GM12874 (cell line): Measurements from ENCODE around the gene KCNMA1.

Source experiments
- TF ChIP-seq, protein P1 (sequence below): IDR thresholded peaks from 2 replicates; pipeline ENCODE4 v1.5.1; 2011; ENCODE audit warnings: low read depth, mild to moderate bottlenecking, control low read depth, low read length, moderate library complexity; ENCODE audit not compliant: insufficient read depth

The KCNMA1 gene

DNA sequence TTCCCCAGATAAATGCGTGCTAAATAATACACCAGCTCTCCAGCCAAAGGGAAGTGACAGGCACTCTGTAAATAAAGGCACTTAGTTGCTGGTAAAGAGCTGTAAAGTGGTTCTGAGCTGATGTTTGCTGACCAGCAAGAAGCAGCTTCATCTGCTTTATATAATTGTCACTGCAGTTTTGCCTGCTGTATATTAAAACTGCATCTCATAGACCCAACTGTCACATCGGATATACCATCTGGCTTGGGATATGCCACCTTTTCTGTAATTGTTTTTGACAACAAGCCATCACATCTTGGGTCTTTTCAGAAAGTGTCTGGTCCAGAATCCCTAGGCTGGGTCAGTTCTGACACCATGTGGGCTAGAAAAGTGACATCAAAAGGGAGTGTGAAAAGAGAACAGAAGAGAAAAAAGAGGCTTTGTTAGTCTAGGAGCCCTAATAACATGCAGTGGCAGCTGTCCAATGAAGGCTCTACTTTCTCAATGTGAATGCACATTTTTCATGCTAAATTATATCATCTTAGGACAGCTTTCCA, 697.6 kb downstream of the KCNMA1 start:
- TF ChIP-seq, protein P1, sequence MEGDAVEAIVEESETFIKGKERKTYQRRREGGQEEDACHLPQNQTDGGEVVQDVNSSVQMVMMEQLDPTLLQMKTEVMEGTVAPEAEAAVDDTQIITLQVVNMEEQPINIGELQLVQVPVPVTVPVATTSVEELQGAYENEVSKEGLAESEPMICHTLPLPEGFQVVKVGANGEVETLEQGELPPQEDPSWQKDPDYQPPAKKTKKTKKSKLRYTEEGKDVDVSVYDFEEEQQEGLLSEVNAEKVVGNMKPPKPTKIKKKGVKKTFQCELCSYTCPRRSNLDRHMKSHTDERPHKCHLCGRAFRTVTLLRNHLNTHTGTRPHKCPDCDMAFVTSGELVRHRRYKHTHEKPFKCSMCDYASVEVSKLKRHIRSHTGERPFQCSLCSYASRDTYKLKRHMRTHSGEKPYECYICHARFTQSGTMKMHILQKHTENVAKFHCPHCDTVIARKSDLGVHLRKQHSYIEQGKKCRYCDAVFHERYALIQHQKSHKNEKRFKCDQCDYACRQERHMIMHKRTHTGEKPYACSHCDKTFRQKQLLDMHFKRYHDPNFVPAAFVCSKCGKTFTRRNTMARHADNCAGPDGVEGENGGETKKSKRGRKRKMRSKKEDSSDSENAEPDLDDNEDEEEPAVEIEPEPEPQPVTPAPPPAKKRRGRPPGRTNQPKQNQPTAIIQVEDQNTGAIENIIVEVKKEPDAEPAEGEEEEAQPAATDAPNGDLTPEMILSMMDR, result no peak

GRCh38 chr10:76937181-76937600, 700.4 kb downstream of the KCNMA1 start:
- TF ChIP-seq, protein P1, result no peak

- TF ChIP-seq, protein P1, result no peak
Observed at GRCh38 chr10:76935941-76936613, 701.5 kb downstream of the KCNMA1 start.

DNA sequence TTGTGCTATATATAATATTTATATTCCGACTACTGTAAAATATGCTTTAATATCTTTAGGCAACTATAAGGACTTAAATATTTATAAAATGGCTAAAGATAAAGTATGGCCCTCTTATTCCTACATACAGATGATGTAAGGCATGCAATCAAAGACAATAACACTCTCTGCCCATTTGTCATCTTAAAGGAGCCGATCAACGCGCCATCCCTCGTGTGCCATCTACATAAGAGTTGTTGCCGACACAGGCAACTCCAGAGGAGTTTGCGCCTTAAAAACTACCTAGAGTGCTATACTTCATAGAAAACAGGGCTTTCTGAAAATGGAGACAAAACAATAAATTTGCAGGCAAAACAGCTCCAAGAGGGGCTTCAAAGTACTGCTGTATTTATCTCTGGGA, 709.0 kb downstream of the KCNMA1 start:
- TF ChIP-seq, protein P1, result no peak

- TF ChIP-seq, protein P1, result no peak
Observed at GRCh38 chr10:76925636-76926405, 711.8 kb downstream of the KCNMA1 start.

DNA sequence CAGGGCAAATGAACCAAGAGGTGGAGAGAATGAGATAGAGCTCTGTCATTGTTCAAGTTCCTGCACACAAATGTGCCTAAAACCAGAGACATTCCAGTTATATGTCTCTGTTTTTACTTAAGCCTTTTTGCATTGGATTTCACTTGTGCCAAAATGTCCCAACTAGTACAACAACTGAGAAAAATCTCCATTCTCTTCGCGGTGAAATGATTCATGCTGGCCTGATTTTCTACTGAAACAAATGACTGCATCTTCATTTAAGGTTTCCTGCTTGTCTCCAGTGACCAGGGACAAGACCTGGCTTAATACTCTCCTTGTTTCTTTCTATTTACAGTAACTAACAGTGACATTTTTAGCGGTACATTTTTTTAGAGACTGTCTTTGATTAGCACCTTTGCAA, 714.9 kb downstream of the KCNMA1 start:
- TF ChIP-seq, protein P1, result no peak

- TF ChIP-seq, protein P1, result no peak
Observed at GRCh38 chr10:76921383-76922010, 716.1 kb downstream of the KCNMA1 start.
